HL-60 (cell line): ENCODE data around the gene SETD4.
"Not testable (repeated sequence)": the region's sequence is repeated elsewhere in the genome, so short reads cannot be mapped to it uniquely, and the experiment has no call there.

Source experiments
- CTCF ChIP-seq: IDR thresholded peaks from one replicate; pipeline ENCODE4 v1.5.1; 2011; ENCODE audit warnings: low read length, control low read depth, inconsistent platforms; ENCODE audit not compliant: insufficient read depth
- POLR2AphosphoS5 ChIP-seq: IDR thresholded peaks from 2 replicates; pipeline ENCODE4 v1.6.1; 2012; ENCODE audit warnings: low read depth

- TF ChIP-seq CTCF, POLR2AphosphoS5: not testable (repeated sequence)
These were observed 13.6 kb upstream of the SETD4 start for GRCh38 chr21:36073911-36074310.
